Superior temporal gyrus (tissue), 1 donor: ENCODE data around the gene SLC43A1.

Experiments used
- DNase-seq: peaks from one replicate; pipeline ENCODE4 v3.0.0-alpha.2; 2016; ENCODE audit errors: extremely low spot score

Gene SLC43A1

GRCh38 chr11:57529012-57529411 is 13.5 kb upstream of the SLC43A1 start:
- no peak for DNase-seq

- DNase-seq = peak; percentile 87
Observed at GRCh38 chr11:57527056-57527631, 11.6 kb upstream of the SLC43A1 start.

GRCh38 chr11:57523419-57523818 is 7.9 kb upstream of the SLC43A1 start:
- no peak for DNase-seq

GRCh38 chr11:57521116-57521515 is 5.6 kb upstream of the SLC43A1 start:
- DNase-seq = no peak

- no peak for DNase-seq
Observed at GRCh38 chr11:57516061-57516443, 550 bp upstream of the SLC43A1 start.

- DNase-seq = no peak
Observed at GRCh38 chr11:57514538-57515331, 767 bp downstream of the SLC43A1 start.

- no peak for DNase-seq
Observed at GRCh38 chr11:57513911-57514537, 1.5 kb downstream of the SLC43A1 start.

- DNase-seq = no peak
Observed at GRCh38 chr11:57513452-57513795, 2.1 kb downstream of the SLC43A1 start.

GRCh38 chr11:57512646-57513451 is 2.7 kb downstream of the SLC43A1 start:
- no peak for DNase-seq

- DNase-seq = no peak
Observed at GRCh38 chr11:57511741-57512430, 3.6 kb downstream of the SLC43A1 start.

GRCh38 chr11:57508341-57509170 is 6.9 kb downstream of the SLC43A1 start:
- no peak for DNase-seq

GRCh38 chr11:57506522-57506921 is 9.0 kb downstream of the SLC43A1 start:
- DNase-seq = no peak

GRCh38 chr11:57504511-57504910 is 11.0 kb downstream of the SLC43A1 start:
- no peak for DNase-seq

GRCh38 chr11:57502870-57503269 is 12.6 kb downstream of the SLC43A1 start:
- DNase-seq = no peak

- DNase-seq = no peak
Observed at GRCh38 chr11:57502376-57502775, 13.1 kb downstream of the SLC43A1 start.

GRCh38 chr11:57501953-57502352 is 13.5 kb downstream of the SLC43A1 start:
- no peak for DNase-seq

GRCh38 chr11:57500926-57501325 is 14.6 kb downstream of the SLC43A1 start:
- no peak for DNase-seq

GRCh38 chr11:57500515-57500914 is 15.0 kb downstream of the SLC43A1 start:
- DNase-seq = no peak

GRCh38 chr11:57499983-57500461 is 15.5 kb downstream of the SLC43A1 start:
- DNase-seq = no peak

GRCh38 chr11:57499413-57499982 is 16.0 kb downstream of the SLC43A1 start:
- peak; percentile 92 for DNase-seq
